ENCODE results near the gene HRAS.

DNA sequence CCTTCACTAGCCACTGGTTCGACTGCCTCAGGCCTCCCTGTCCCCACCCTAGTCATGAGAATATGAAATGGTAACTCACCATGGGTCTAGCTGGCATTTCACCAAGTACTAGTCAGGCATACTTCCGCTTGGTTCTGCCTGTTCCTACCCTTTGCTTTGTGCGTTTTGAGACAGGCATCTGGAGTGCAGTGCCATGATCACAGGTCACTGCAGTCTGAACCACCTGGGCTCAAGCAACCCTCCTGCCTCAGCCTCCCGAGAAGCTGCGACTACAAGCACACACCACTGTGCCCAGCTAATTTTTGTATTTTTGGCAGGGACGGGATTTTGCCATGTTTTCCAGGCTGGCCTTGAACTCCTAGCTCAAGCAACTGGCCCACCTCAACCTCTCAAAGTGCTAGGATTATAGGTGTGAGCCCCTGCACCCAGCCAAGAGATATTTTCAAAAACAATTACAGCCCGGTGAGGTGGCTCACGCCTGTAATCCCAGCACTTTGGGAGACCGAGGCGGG, 14.1 kb downstream of the HRAS start:
- TF ChIP-seq, protein P1, sequence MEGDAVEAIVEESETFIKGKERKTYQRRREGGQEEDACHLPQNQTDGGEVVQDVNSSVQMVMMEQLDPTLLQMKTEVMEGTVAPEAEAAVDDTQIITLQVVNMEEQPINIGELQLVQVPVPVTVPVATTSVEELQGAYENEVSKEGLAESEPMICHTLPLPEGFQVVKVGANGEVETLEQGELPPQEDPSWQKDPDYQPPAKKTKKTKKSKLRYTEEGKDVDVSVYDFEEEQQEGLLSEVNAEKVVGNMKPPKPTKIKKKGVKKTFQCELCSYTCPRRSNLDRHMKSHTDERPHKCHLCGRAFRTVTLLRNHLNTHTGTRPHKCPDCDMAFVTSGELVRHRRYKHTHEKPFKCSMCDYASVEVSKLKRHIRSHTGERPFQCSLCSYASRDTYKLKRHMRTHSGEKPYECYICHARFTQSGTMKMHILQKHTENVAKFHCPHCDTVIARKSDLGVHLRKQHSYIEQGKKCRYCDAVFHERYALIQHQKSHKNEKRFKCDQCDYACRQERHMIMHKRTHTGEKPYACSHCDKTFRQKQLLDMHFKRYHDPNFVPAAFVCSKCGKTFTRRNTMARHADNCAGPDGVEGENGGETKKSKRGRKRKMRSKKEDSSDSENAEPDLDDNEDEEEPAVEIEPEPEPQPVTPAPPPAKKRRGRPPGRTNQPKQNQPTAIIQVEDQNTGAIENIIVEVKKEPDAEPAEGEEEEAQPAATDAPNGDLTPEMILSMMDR (IDR thresholded peaks at IDR 0.05) = no peak
- no peak for TF ChIP-seq POLR2A (IDR thresholded peaks at IDR 0.05)

Measured in body of pancreas (tissue), 4 donors.